Measurements from ENCODE around the gene EXOC2. TPM values are rescaled to one million over a fixed set of nuclear protein-coding genes. Genes with fewer than 3 reads are reported as not detected.
A peak's percentile ranks its signal among the peaks of the same experiment; 100 is the strongest.

The EXOC2 gene
- total and polyA plus RNA-seq, 2 of the 13 experiments (the other 11 are each of a cell fraction or from before 2014, with no cell fraction given) = 12.6 to 22.9 TPM

DNA sequence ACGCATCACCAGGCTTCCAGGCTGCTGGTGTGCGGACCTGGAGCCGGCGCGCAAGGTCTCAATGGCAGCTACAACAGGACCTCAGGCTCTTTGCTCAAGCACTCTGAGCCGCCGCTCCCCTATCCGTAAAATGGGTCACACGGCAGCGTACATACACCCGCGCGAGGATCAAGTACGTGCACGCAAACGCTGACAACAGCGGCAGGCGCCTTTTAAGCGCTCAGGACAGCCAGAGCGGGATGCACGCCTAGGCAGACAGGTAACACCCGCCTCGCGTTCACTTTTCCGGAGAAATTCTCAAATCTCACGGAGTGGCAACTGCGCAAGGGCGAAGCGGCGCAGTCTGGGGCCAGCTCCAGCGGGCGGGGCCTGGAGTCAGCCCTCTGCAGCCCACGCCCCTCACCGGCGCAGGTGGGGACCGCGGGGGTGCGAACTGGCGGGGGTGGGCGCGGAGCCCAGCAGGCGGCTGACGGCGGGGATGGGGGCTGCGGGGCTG, 535 bp downstream of the EXOC2 start (continued):
- TF ChIP-seq, protein P1, sequence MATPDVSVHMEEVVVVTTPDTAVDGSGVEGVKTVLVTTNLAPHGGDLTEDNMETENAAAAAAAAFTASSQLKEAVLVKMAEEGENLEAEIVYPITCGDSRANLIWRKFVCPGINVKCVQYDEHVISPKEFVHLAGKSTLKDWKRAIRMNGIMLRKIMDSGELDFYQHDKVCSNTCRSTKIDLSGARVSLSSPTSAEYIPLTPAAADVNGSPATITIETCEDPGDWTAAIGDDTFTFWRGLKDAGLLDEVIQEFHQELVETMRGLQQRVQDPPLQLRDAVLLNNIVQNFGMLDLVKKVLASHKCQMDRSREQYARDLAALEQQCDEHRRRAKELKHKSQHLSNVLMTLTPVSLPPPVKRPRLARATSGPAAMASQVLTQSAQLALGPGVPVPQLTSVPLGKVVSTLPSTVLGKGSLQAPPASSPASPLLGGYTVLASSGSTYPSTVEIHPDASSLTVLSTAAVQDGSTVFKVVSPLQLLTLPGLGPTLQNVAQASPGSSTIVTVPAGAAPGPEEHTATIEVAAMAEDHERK (CRISPR knock-in tag; IDR thresholded peaks at IDR 0.05; ENCODE audit: low read depth) = no peak
- TF ChIP-seq CBX1 (IDR thresholded peaks at IDR 0.05; ENCODE audit: low read depth) (no peak), ZNF224 (CRISPR knock-in tag; IDR thresholded peaks at IDR 0.05) (0 out of 2 replicates have a peak, but pooled peaks have one; percentile 22), ZNF10 (CRISPR knock-in tag; IDR thresholded peaks at IDR 0.05; ENCODE audit: borderline replicate concordance, low read depth) (0 out of 2 replicates have a peak, but pooled peaks have one; percentile 20), HNRNPK (IDR thresholded peaks at IDR 0.05; ENCODE audit: low read depth, low read length, poor library complexity, severe bottlenecking) (no peak), KAT2B (IDR thresholded peaks at IDR 0.05; ENCODE audit: borderline replicate concordance, low read depth, low read length) (no peak), PRPF4 (IDR thresholded peaks at IDR 0.05; ENCODE audit: low read depth, low read length, poor library complexity, severe bottlenecking) (no peak), ZNF614 (CRISPR knock-in tag; IDR thresholded peaks at IDR 0.05; ENCODE audit: borderline replicate concordance) (no peak), GABPA (IDR thresholded peaks at IDR 0.05; ENCODE audit: low read depth, low read length) (no peak), GABPA (CRISPR knock-in tag; IDR thresholded peaks at IDR 0.05; ENCODE audit: low read depth) (no peak), SAFB2 (CRISPR knock-in tag; IDR thresholded peaks at IDR 0.05; ENCODE audit: borderline replicate concordance, low read depth) (no peak; the same call in 1 of the 2 replicates), JUNB (CRISPR knock-in tag; IDR thresholded peaks at IDR 0.05; ENCODE audit: borderline replicate concordance) (no peak), SMAD3 (CRISPR knock-in tag; IDR thresholded peaks at IDR 0.05) (no peak), ZNF629 (CRISPR knock-in tag; conservative IDR thresholded peaks at IDR 0.05) (peak; percentile 99), YEATS4 (CRISPR knock-in tag; IDR thresholded peaks at IDR 0.05; ENCODE audit: borderline replicate concordance) (no peak), DNMT1 (CRISPR knock-in tag; IDR thresholded peaks at IDR 0.05) (no peak), ATF1 (CRISPR knock-in tag; IDR thresholded peaks at IDR 0.05) (no peak), ARHGAP35 (CRISPR knock-in tag; IDR thresholded peaks at IDR 0.05; ENCODE audit: borderline replicate concordance) (peak; percentile 16; the same call in 1 of the 2 replicates), NKX3-1 (CRISPR knock-in tag; IDR thresholded peaks at IDR 0.05) (no peak), KLF6 (CRISPR knock-in tag; IDR thresholded peaks at IDR 0.05) (no peak)
- TF ChIP-seq, protein P2, sequence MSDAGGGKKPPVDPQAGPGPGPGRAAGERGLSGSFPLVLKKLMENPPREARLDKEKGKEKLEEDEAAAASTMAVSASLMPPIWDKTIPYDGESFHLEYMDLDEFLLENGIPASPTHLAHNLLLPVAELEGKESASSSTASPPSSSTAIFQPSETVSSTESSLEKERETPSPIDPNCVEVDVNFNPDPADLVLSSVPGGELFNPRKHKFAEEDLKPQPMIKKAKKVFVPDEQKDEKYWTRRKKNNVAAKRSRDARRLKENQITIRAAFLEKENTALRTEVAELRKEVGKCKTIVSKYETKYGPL (CRISPR knock-in tag; IDR thresholded peaks at IDR 0.05) = no peak

Data from HepG2 (cell line).